GM19463 (cell line): ENCODE data around the gene TUBA4B.
"Not testable (repeated sequence)": the region's sequence is repeated elsewhere in the genome, so short reads cannot be mapped to it uniquely, and the experiment has no call there.

Experiments
- ATAC-seq: cut with Tn5 transposase; IDR thresholded peaks from one replicate; pipeline ENCODE4 v1.9.1; 2021; ENCODE audit warnings: mild to moderate bottlenecking, moderate library complexity; ENCODE audit not compliant: unreplicated experiment

TUBA4B gene

GRCh38 chr2:219309278-219309677, 56.2 kb downstream of the TUBA4B start, which contains the start of gene PTPRN:
Gene PTPRN, minus strand, starts transcription at chr2:219309401. Its CDS starts 69 bp downstream, at chr2:219309332.
- no peak for ATAC-seq

GRCh38 chr2:219312683-219313263, 59.7 kb downstream of the TUBA4B start:
- ATAC-seq = not testable (repeated sequence)

GRCh38 chr2:219314804-219315468, 61.9 kb downstream of the TUBA4B start:
- no peak for ATAC-seq
